Spleen (tissue), 7 donors: ENCODE data around the gene JAKMIP1.

ENCODE experiments used
- CTCF ChIP-seq, 11 experiments: fragments of 200-600 bp in 7 of 11; fragments of 450-650 bp in 4 of 11; sonication (generic) in 4 of 11; IDR thresholded peaks in 8 of 11; conservative IDR thresholded peaks in 3 of 11; 1 replicate in 7 of 11; 2 replicates in 4 of 11; pipeline versions ENCODE4 v1.4.0 to v1.8.0; 2016 to 2021; ENCODE audit warnings: antibody characterized with exemption in 11 of 11, inconsistent platforms in 4 of 11, mild to moderate bottlenecking in 1 of 11
- POLR2A ChIP-seq, 3 donors: fragments of 450-650 bp; IDR thresholded peaks; one replicate each; pipeline ENCODE4 v1.5.1; 2017; ENCODE audit warnings: antibody characterized with exemption in 3 of 3, mild to moderate bottlenecking in 1 of 3
- POLR2AphosphoS5 ChIP-seq, 3 donors: sonication (generic); formaldehyde crosslinking; IDR thresholded peaks; one replicate each; pipeline ENCODE4 v1.5.1; 2017; ENCODE audit warnings: antibody characterized with exemption in 3 of 3
- donor health status: DM: no; HTN: no; CAD: no; lungs with moderate emphysema.
- donor health status: DM: no; HTN: no; CAD: no.
- donor health status: DM: no; HTN: no; CAD: no.

GRCh38 chr4:6031846-6032245, 168.5 kb downstream of the JAKMIP1 start:
- TF ChIP-seq CTCF (IDR thresholded peaks at IDR 0.05 in 8 of 11, conservative IDR thresholded peaks at IDR 0.05 in 3 of 11) (no peak), POLR2A (IDR thresholded peaks at IDR 0.05) (no peak), POLR2AphosphoS5 (IDR thresholded peaks at IDR 0.05) (no peak)
